ENCODE measurements around the gene DHX34. TPM values are rescaled to one million over a fixed set of nuclear protein-coding genes. Genes with fewer than 3 reads are reported as not detected.

Gene DHX34
- polyA plus RNA-seq, 3 donors, result 3.4 to 34.4 (median 3.8) TPM

GRCh38 chr19:47319923-47320871 is 28.9 kb upstream of the DHX34 start:
- H3K79me2 ChIP-seq (ENCODE audit: insufficient read depth, low read length), result peaks cover 49% of the 10 kb centered on the region
- H3K27me3 Mint-ChIP-seq (ENCODE audit: low read depth in 3 of 3), result peaks cover 2 to 14% (median 8%) of the 10 kb centered on the region in 3 donors
- H3K4me3 Mint-ChIP-seq, result no peak overlapping the region
- peak overlapping the region; percentile 16 for H3K4me2 ChIP-seq (replicated peaks; ENCODE audit: extremely low read depth, low read length, poor library complexity, severe bottlenecking)
- H3K9me3 ChIP-seq (replicated peaks in 1 of 2; ENCODE audit: control insufficient read depth in 1 of 2, insufficient read depth in 1 of 2, low read length in 2 of 2), result no peaks in the 10 kb centered on the region
- 91% methylated on average over 45 of the region's 46 CpGs for WGBS (ENCODE audit: insufficient coverage)
- H3K9ac ChIP-seq (ENCODE audit: insufficient read depth, low read length, poor library complexity, severe bottlenecking), result no peak overlapping the region
- no peak overlapping the region for H2AFZ ChIP-seq (ENCODE audit: insufficient read depth, low read depth, low read length, poor library complexity, severe bottlenecking)
- DNase-seq, result no peak
- H3K27ac ChIP-seq (ENCODE audit: low read depth in 1 of 2, low read length in 2 of 2), result peak overlapping the region; percentile 48 to 68
- H3K36me3 ChIP-seq (replicated peaks in 1 of 2; ENCODE audit: control insufficient read depth in 1 of 2, insufficient read depth in 2 of 2, low read length in 2 of 2), result peaks cover 27 to 58% of the 10 kb centered on the region in 2 donors
- intact Hi-C loops (cut with micrococcal nuclease), result no loop called here
- peaks cover 65 to 87% of the 10 kb centered on the region in 2 donors for H3K4me1 ChIP-seq (ENCODE audit: control insufficient read depth in 1 of 2, insufficient read depth in 2 of 2, low read length in 2 of 2)
- no peaks in the 10 kb centered on the region for H3K27me3 ChIP-seq (ENCODE audit: control insufficient read depth in 2 of 2, insufficient read depth in 2 of 2, low read length in 2 of 2)
- peaks cover 0 to 16% (median 5%) of the 10 kb centered on the region in 7 donors for H3K9me3 Mint-ChIP-seq
- H4K20me1 ChIP-seq (ENCODE audit: insufficient read depth, low read length), result peaks cover 59% of the 10 kb centered on the region
- peaks cover 58 to 71% of the 10 kb centered on the region in 2 donors for H3K36me3 Mint-ChIP-seq
- no peak overlapping the region for H3K4me3 ChIP-seq (replicated peaks in 1 of 3; ENCODE audit: low read depth in 2 of 3, low read length in 3 of 3)
- H3K4me1 Mint-ChIP-seq, result peaks cover 75% of the 10 kb centered on the region
- H3K27ac Mint-ChIP-seq, result peak overlapping the region; percentile 33 to 93 (median 83)
- TF ChIP-seq CTCF (IDR thresholded peaks at IDR 0.05), result no peak

- Histone ChIP-seq H3K4me3 (replicated peaks in 1 of 3; ENCODE audit: low read depth in 2 of 3, low read length in 3 of 3) (peak overlapping the region in 1 of 3 experiments; percentile 54), H3K9ac (ENCODE audit: insufficient read depth, low read length, poor library complexity, severe bottlenecking) (no peak overlapping the region), H3K27me3 (ENCODE audit: control insufficient read depth in 2 of 2, insufficient read depth in 2 of 2, low read length in 2 of 2) (no peaks in the 10 kb centered on the region), H2AFZ (ENCODE audit: insufficient read depth, low read depth, low read length, poor library complexity, severe bottlenecking) (no peak overlapping the region), H3K4me1 (ENCODE audit: control insufficient read depth in 1 of 2, insufficient read depth in 2 of 2, low read length in 2 of 2) (peaks cover 58 to 80% of the 10 kb centered on the region in 2 donors), H4K20me1 (ENCODE audit: insufficient read depth, low read length) (peaks cover 47% of the 10 kb centered on the region), H3K79me2 (ENCODE audit: insufficient read depth, low read length) (peaks cover 37% of the 10 kb centered on the region), H3K4me2 (replicated peaks; ENCODE audit: extremely low read depth, low read length, poor library complexity, severe bottlenecking) (peak overlapping the region; percentile 21), H3K36me3 (replicated peaks in 1 of 2; ENCODE audit: control insufficient read depth in 1 of 2, insufficient read depth in 2 of 2, low read length in 2 of 2) (peaks cover 23 to 49% of the 10 kb centered on the region in 2 donors), H3K9me3 (replicated peaks in 1 of 2; ENCODE audit: control insufficient read depth in 1 of 2, insufficient read depth in 1 of 2, low read length in 2 of 2) (no peaks in the 10 kb centered on the region), H3K27ac (ENCODE audit: low read depth in 1 of 2, low read length in 2 of 2) (peak overlapping the region; percentile 68 to 73)
- TF ChIP-seq CTCF (IDR thresholded peaks at IDR 0.05), result no peak
- Mint-ChIP-seq H3K27ac (peak overlapping the region; percentile 87 to 96 (median 93)), H3K4me1 (peaks cover 70% of the 10 kb centered on the region), H3K27me3 (ENCODE audit: low read depth in 3 of 3) (peaks cover 2 to 9% (median 8%) of the 10 kb centered on the region in 3 donors), H3K4me3 (peak overlapping the region in 1 of 2 donors; percentile 26), H3K9me3 (peaks cover 0 to 12% (median 4%) of the 10 kb centered on the region in 7 donors), H3K36me3 (peaks cover 44 to 57% of the 10 kb centered on the region in 2 donors)
- intact Hi-C loops (cut with micrococcal nuclease), result no loop called here
- WGBS (ENCODE audit: insufficient coverage), result no CpG with 5 or more reads among the region's 1 CpG
- peak in 1 of 3 donors; percentile 13 for DNase-seq
Observed at GRCh38 chr19:47321630-47322029, 27.5 kb upstream of the DHX34 start.
